Effector memory CD4-positive, alpha-beta T cell (primary cell): ENCODE results near the gene NRXN2.

ENCODE experiments used
- DNase-seq, 3 donors: peaks; one replicate each; pipeline ENCODE4 v3.0.0-alpha.2; 2020
- H3K27ac ChIP-seq: 2 replicates; pipeline ENCODE4 v1.7.0; 2013; ENCODE audit warnings: mild to moderate bottlenecking, low read length, moderate library complexity; ENCODE audit not compliant: insufficient read depth, poor library complexity, severe bottlenecking
- H3K27me3 ChIP-seq: replicated peaks from 2 replicates; pipeline ENCODE4 v1.7.0; 2013; ENCODE audit warnings: mild to moderate bottlenecking, low read length; ENCODE audit not compliant: insufficient read depth, control insufficient read depth, poor library complexity, severe bottlenecking
- H3K36me3 ChIP-seq: 2 replicates; pipeline ENCODE4 v1.7.0; 2013; ENCODE audit warnings: mild to moderate bottlenecking, low read length, moderate library complexity; ENCODE audit not compliant: control insufficient read depth, insufficient read depth
- H3K4me1 ChIP-seq: 2 replicates; pipeline ENCODE4 v1.7.0; 2013; ENCODE audit warnings: low read length, mild to moderate bottlenecking; ENCODE audit not compliant: control insufficient read depth, insufficient read depth, poor library complexity, severe bottlenecking
- H3K4me3 ChIP-seq: 2 replicates; pipeline ENCODE4 v1.7.0; 2013; ENCODE audit warnings: low read length, low read depth, mild to moderate bottlenecking; ENCODE audit not compliant: insufficient read depth, poor library complexity, severe bottlenecking
- H3K9me3 ChIP-seq: 2 replicates; pipeline ENCODE4 v1.7.0; 2013; ENCODE audit warnings: mild to moderate bottlenecking, low read length, moderate library complexity; ENCODE audit not compliant: control insufficient read depth

Gene NRXN2

GRCh38 chr11:64629796-64630562 is 93.0 kb downstream of the NRXN2 start:
- H3K9me3 ChIP-seq = no peaks in the 10 kb centered on the region
- H3K4me3 ChIP-seq = no peak overlapping the region
- no peaks in the 10 kb centered on the region for H3K4me1 ChIP-seq
- no peak for DNase-seq
- no peaks in the 10 kb centered on the region for H3K36me3 ChIP-seq
- H3K27ac ChIP-seq = no peak overlapping the region
- no peaks in the 10 kb centered on the region for H3K27me3 ChIP-seq

GRCh38 chr11:64629103-64629502 is 93.9 kb downstream of the NRXN2 start:
- DNase-seq = no peak
- no peaks in the 10 kb centered on the region for H3K9me3 ChIP-seq
- H3K4me3 ChIP-seq = no peak overlapping the region
- H3K27ac ChIP-seq = no peak overlapping the region
- no peaks in the 10 kb centered on the region for H3K27me3 ChIP-seq
- no peaks in the 10 kb centered on the region for H3K36me3 ChIP-seq
- no peaks in the 10 kb centered on the region for H3K4me1 ChIP-seq

- DNase-seq = no peak
- no peak overlapping the region for H3K4me3 ChIP-seq
- no peaks in the 10 kb centered on the region for H3K9me3 ChIP-seq
- no peak overlapping the region for H3K27ac ChIP-seq
- H3K27me3 ChIP-seq = no peaks in the 10 kb centered on the region
- no peaks in the 10 kb centered on the region for H3K4me1 ChIP-seq
- no peaks in the 10 kb centered on the region for H3K36me3 ChIP-seq
Observed at GRCh38 chr11:64628596-64628995, 94.4 kb downstream of the NRXN2 start.

GRCh38 chr11:64627371-64627770 is 95.6 kb downstream of the NRXN2 start:
- Histone ChIP-seq H3K27ac (no peak overlapping the region), H3K4me1 (no peaks in the 10 kb centered on the region), H3K27me3 (no peaks in the 10 kb centered on the region), H3K4me3 (no peak overlapping the region), H3K9me3 (no peaks in the 10 kb centered on the region), H3K36me3 (no peaks in the 10 kb centered on the region)
- DNase-seq = no peak

DNA sequence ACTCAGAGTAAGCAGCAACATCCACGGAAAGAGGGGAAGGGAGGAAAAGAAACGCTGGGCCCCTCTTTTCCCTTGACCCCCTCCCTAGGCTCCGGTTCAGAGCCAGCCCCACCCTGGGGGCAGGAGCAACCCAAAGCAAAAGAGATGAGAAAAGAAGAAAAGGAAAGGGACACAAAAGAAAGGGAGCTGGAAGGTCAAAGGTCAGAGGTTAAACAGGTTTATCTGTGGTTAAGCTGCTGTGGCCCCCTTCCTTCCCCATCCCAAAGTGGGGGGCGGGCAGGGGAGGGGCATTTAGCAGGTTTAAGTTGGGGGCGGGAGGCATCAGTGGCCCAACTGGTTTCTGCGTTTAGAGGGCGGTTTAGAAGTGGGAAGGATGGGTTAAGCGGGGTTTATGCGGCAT is 96.4 kb downstream of the NRXN2 start:
- no peaks in the 10 kb centered on the region for H3K36me3 ChIP-seq
- H3K27ac ChIP-seq = no peak overlapping the region
- no peak overlapping the region for H3K4me3 ChIP-seq
- no peaks in the 10 kb centered on the region for H3K9me3 ChIP-seq
- H3K4me1 ChIP-seq = no peaks in the 10 kb centered on the region
- no peak for DNase-seq
- H3K27me3 ChIP-seq = no peaks in the 10 kb centered on the region

- H3K4me3 ChIP-seq = no peak overlapping the region
- no peaks in the 10 kb centered on the region for H3K9me3 ChIP-seq
- no peak for DNase-seq
- no peaks in the 10 kb centered on the region for H3K36me3 ChIP-seq
- no peaks in the 10 kb centered on the region for H3K4me1 ChIP-seq
- H3K27me3 ChIP-seq = no peaks in the 10 kb centered on the region
- no peak overlapping the region for H3K27ac ChIP-seq
Observed at GRCh38 chr11:64624883-64625481, 98.0 kb downstream of the NRXN2 start.

- H3K36me3 ChIP-seq = no peaks in the 10 kb centered on the region
- H3K4me1 ChIP-seq = no peaks in the 10 kb centered on the region
- H3K27me3 ChIP-seq = no peaks in the 10 kb centered on the region
- no peak overlapping the region for H3K27ac ChIP-seq
- H3K9me3 ChIP-seq = no peaks in the 10 kb centered on the region
- H3K4me3 ChIP-seq = no peak overlapping the region
- DNase-seq = no peak
Observed at GRCh38 chr11:64622681-64623080, 100.3 kb downstream of the NRXN2 start.

- Histone ChIP-seq H3K4me1 (no peaks in the 10 kb centered on the region), H3K27ac (no peak overlapping the region)
- DNase-seq = no peak
Observed at GRCh38 chr11:64621283-64622019, 101.5 kb downstream of the NRXN2 start.

GRCh38 chr11:64620381-64620971 is 102.5 kb downstream of the NRXN2 start:
- no peak overlapping the region for H3K27ac ChIP-seq
- no peaks in the 10 kb centered on the region for H3K4me1 ChIP-seq
- no peak for DNase-seq
- H3K27me3 ChIP-seq = no peaks in the 10 kb centered on the region
- H3K36me3 ChIP-seq = no peaks in the 10 kb centered on the region
- no peaks in the 10 kb centered on the region for H3K9me3 ChIP-seq
- H3K4me3 ChIP-seq = no peak overlapping the region

More at GRCh38 chr11:64621283-64622019, 101.5 kb downstream of the NRXN2 start:
- Histone ChIP-seq H3K27me3 (no peaks in the 10 kb centered on the region), H3K4me3 (no peak overlapping the region), H3K9me3 (no peaks in the 10 kb centered on the region), H3K36me3 (no peaks in the 10 kb centered on the region)
